Hematopoietic multipotent progenitor cell treated with erythropoietin and hydrocortisone succinate and interleukin-3 and kit ligand, for 8 days (in vitro differentiated cells): ENCODE measurements around the gene RASSF3.

ENCODE experiments used
- DNase-seq: peaks from one replicate; pipeline ENCODE4 v3.0.0-alpha.2; 2015

Gene RASSF3

GRCh38 chr12:64695550-64695949 is 85.3 kb downstream of the RASSF3 start:
- no peak for DNase-seq

GRCh38 chr12:64696080-64696741 is 85.9 kb downstream of the RASSF3 start:
- peak; percentile 55 for DNase-seq

- peak; percentile 27 for DNase-seq
Measured at GRCh38 chr12:64699504-64700115, 89.3 kb downstream of the RASSF3 start.

GRCh38 chr12:64700532-64700931 is 90.2 kb downstream of the RASSF3 start:
- DNase-seq: no peak

- DNase-seq: no peak
Measured at GRCh38 chr12:64701283-64701682, 91.0 kb downstream of the RASSF3 start.

- DNase-seq: no peak
Measured at GRCh38 chr12:64706306-64706705, 96.0 kb downstream of the RASSF3 start.

- no peak for DNase-seq
Measured at GRCh38 chr12:64706857-64707256, 96.6 kb downstream of the RASSF3 start.

GRCh38 chr12:64707362-64707761 is 97.1 kb downstream of the RASSF3 start:
- DNase-seq: no peak

- DNase-seq: no peak
Measured at GRCh38 chr12:64707926-64708325, 97.6 kb downstream of the RASSF3 start.

GRCh38 chr12:64709429-64709828 is 99.1 kb downstream of the RASSF3 start:
- no peak for DNase-seq

GRCh38 chr12:64713376-64713775 is 103.1 kb downstream of the RASSF3 start:
- no peak for DNase-seq

GRCh38 chr12:64714551-64714968 is 104.3 kb downstream of the RASSF3 start:
- no peak for DNase-seq

- DNase-seq: no peak
Measured at GRCh38 chr12:64716371-64716770, 106.1 kb downstream of the RASSF3 start.

- no peak for DNase-seq
Measured at GRCh38 chr12:64716839-64717455, 106.7 kb downstream of the RASSF3 start.

- DNase-seq: no peak
Measured at GRCh38 chr12:64718649-64719048, 108.4 kb downstream of the RASSF3 start.

- peak; percentile 87 for DNase-seq
Measured at GRCh38 chr12:64720884-64721283, 110.6 kb downstream of the RASSF3 start.

GRCh38 chr12:64722835-64723234 is 112.5 kb downstream of the RASSF3 start:
- no peak for DNase-seq

- DNase-seq: no peak
Measured at GRCh38 chr12:64723630-64724029, 113.3 kb downstream of the RASSF3 start.

- DNase-seq: no peak
Measured at GRCh38 chr12:64724201-64724745, 114.0 kb downstream of the RASSF3 start.

- peak; percentile 40 for DNase-seq
Measured at GRCh38 chr12:64729909-64730587, 119.8 kb downstream of the RASSF3 start.

- DNase-seq: no peak
Measured at GRCh38 chr12:64730588-64730969, 120.3 kb downstream of the RASSF3 start.

- no peak for DNase-seq
Measured at GRCh38 chr12:64731683-64732082, 121.4 kb downstream of the RASSF3 start.

GRCh38 chr12:64733857-64734256 is 123.6 kb downstream of the RASSF3 start:
- DNase-seq: no peak

GRCh38 chr12:64735442-64735841 is 125.1 kb downstream of the RASSF3 start:
- DNase-seq: no peak
